PC-9 (cell line): ENCODE data around the gene SLC39A1. TPM values are rescaled to one million over a fixed set of nuclear protein-coding genes. Genes with fewer than 3 reads are reported as not detected.
A peak's percentile ranks its signal among the peaks of the same experiment; 100 is the strongest.

Experiments
- BruUV-seq: library from RNA; stranded (reverse); fragments of 400-500 nt; replicated peaks from 2 replicates; lab custom pipeline; 2021; lab: Mats Ljungman, UMichigan
- CTCF ChIA-PET: fragments of 300-600 bp; sonication (Branson Sonifier 250); formaldehyde crosslinking; loops from one replicate; lab custom pipeline; 2022; ENCODE audit warnings: antibody characterized with exemption; lab: Charles Lee
- POLR2A ChIA-PET: fragments of 300-600 bp; sonication (Branson Sonifier 250); formaldehyde crosslinking; loops from one replicate; lab custom pipeline; 2022; ENCODE audit warnings: antibody characterized with exemption; ENCODE audit not compliant: unreplicated experiment; lab: Charles Lee
- DNase-seq, 2 experiments: peaks; one replicate each; pipeline versions ENCODE4 v3.0.0 to v3.0.0-alpha.2; 2015 to 2022; ENCODE audit warnings: mixed read lengths in 1 of 2
- H2AFZ ChIP-seq: fragments of 200-600 bp; sonication (generic); 2 replicates; pipeline ENCODE4 v1.8.1; 2017; ENCODE audit warnings: antibody characterized with exemption
- H3F3A ChIP-seq: fragments of 200-600 bp; sonication (generic); 2 replicates; pipeline ENCODE4 v1.8.1; 2017; ENCODE audit warnings: antibody characterized with exemption, mild to moderate bottlenecking, low read depth; ENCODE audit not compliant: insufficient read depth
- H3K27ac ChIP-seq: fragments of 200-600 bp; sonication (generic); 2 replicates; pipeline ENCODE4 v1.6.1; 2016; ENCODE audit warnings: mixed run types
- H3K27me3 ChIP-seq: fragments of 200-600 bp; sonication (generic); 2 replicates; pipeline ENCODE4 v1.6.1; 2016; ENCODE audit warnings: low read depth, mixed run types; ENCODE audit not compliant: insufficient read depth
- H3K36me3 ChIP-seq: fragments of 200-600 bp; sonication (generic); 2 replicates; pipeline ENCODE4 v1.6.1; 2016; ENCODE audit warnings: low read depth, mixed run types
- H3K4me1 ChIP-seq: fragments of 200-600 bp; sonication (generic); replicated peaks from 2 replicates; pipeline ENCODE4 v1.6.1; 2016; ENCODE audit warnings: mixed run types; ENCODE audit not compliant: insufficient read depth
- H3K4me2 ChIP-seq: fragments of 200-600 bp; sonication (generic); 2 replicates; pipeline ENCODE4 v1.6.1; 2017; ENCODE audit warnings: mixed run types
- H3K4me3 ChIP-seq: fragments of 200-600 bp; sonication (generic); 2 replicates; pipeline ENCODE4 v1.6.1; 2016; ENCODE audit warnings: mixed run types
- H3K79me2 ChIP-seq: fragments of 200-600 bp; sonication (generic); 2 replicates; pipeline ENCODE4 v1.6.1; 2017; ENCODE audit warnings: low read depth, mixed run types
- H3K9me2 ChIP-seq: fragments of 200-600 bp; sonication (generic); 2 replicates; pipeline ENCODE4 v1.8.1; 2017; ENCODE audit warnings: mild to moderate bottlenecking; ENCODE audit not compliant: insufficient read depth
- H3K9me3 ChIP-seq: fragments of 200-600 bp; sonication (generic); 2 replicates; pipeline ENCODE4 v1.8.1; 2016; ENCODE audit warnings: low read depth; ENCODE audit not compliant: insufficient read depth
- H4K20me1 ChIP-seq: fragments of 200-600 bp; sonication (generic); 2 replicates; pipeline ENCODE4 v1.8.1; 2017; ENCODE audit not compliant: insufficient read depth
- EZH2 ChIP-seq: fragments of 200-600 bp; sonication (generic); IDR thresholded peaks from 2 replicates; pipeline ENCODE4 v1.8.0; 2017; ENCODE audit warnings: antibody characterized with exemption, low read depth
- intact Hi-C: fragments of 100-400 bp; cut with micrococcal nuclease; formaldehyde crosslinking; loops from one replicate; pipeline ENCODE4 v1.10.0; 2022; ENCODE audit not compliant: unreplicated experiment
- total RNA-seq: library from RNA; stranded (reverse); gene quantifications from 2 replicates; pipeline ENCODE4 v1.2.3, GENCODE V29; 2021
- TF ChIP-seq, protein P1 (sequence below): fragments of 200-600 bp; sonication (generic); conservative IDR thresholded peaks from 2 replicates; pipeline ENCODE4 v1.6.1; 2017; ENCODE audit warnings: mixed run types, antibody characterized with exemption, mild to moderate bottlenecking, moderate library complexity

SLC39A1 gene
- total RNA-seq, 1 experiment from 2014 or later: 141 TPM

GRCh38 chr1:153926405-153926804 lies 36.9 kb downstream of the SLC39A1 start:
- Histone ChIP-seq H3K4me2 (no peak overlapping the region), H3K79me2 (peaks cover 8% of the 10 kb centered on the region), H3K27ac (no peak overlapping the region), H3K4me1 (peaks cover 15% of the 10 kb centered on the region), H3K9me2 (no peaks in the 10 kb centered on the region), H2AFZ (no peak overlapping the region), H3K36me3 (no peaks in the 10 kb centered on the region), H3K9me3 (no peaks in the 10 kb centered on the region), H4K20me1 (peaks cover 6% of the 10 kb centered on the region; the same call in 1 of the 2 replicates), H3K27me3 (no peaks in the 10 kb centered on the region), H3F3A (peaks cover 18% of the 10 kb centered on the region; the same call in 1 of the 2 replicates), H3K4me3 (no peak overlapping the region)
- ChIA-PET CTCF (no interaction called here), POLR2A (interaction anchor here (0.6 kb wide), 1 partner anchor 330 kb away, joined by 3 read pairs; no protein-coding TSS in a partner anchor)
- TF ChIP-seq EZH2: no peak
- TF ChIP-seq, protein P1, sequence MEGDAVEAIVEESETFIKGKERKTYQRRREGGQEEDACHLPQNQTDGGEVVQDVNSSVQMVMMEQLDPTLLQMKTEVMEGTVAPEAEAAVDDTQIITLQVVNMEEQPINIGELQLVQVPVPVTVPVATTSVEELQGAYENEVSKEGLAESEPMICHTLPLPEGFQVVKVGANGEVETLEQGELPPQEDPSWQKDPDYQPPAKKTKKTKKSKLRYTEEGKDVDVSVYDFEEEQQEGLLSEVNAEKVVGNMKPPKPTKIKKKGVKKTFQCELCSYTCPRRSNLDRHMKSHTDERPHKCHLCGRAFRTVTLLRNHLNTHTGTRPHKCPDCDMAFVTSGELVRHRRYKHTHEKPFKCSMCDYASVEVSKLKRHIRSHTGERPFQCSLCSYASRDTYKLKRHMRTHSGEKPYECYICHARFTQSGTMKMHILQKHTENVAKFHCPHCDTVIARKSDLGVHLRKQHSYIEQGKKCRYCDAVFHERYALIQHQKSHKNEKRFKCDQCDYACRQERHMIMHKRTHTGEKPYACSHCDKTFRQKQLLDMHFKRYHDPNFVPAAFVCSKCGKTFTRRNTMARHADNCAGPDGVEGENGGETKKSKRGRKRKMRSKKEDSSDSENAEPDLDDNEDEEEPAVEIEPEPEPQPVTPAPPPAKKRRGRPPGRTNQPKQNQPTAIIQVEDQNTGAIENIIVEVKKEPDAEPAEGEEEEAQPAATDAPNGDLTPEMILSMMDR: no peak
- no peak for DNase-seq
- intact Hi-C loops: loop anchor here (10.0 kb wide), 1 partner anchor 122 kb away; no protein-coding TSS in a partner anchor
- no TSS peak for BruUV-seq

DNA sequence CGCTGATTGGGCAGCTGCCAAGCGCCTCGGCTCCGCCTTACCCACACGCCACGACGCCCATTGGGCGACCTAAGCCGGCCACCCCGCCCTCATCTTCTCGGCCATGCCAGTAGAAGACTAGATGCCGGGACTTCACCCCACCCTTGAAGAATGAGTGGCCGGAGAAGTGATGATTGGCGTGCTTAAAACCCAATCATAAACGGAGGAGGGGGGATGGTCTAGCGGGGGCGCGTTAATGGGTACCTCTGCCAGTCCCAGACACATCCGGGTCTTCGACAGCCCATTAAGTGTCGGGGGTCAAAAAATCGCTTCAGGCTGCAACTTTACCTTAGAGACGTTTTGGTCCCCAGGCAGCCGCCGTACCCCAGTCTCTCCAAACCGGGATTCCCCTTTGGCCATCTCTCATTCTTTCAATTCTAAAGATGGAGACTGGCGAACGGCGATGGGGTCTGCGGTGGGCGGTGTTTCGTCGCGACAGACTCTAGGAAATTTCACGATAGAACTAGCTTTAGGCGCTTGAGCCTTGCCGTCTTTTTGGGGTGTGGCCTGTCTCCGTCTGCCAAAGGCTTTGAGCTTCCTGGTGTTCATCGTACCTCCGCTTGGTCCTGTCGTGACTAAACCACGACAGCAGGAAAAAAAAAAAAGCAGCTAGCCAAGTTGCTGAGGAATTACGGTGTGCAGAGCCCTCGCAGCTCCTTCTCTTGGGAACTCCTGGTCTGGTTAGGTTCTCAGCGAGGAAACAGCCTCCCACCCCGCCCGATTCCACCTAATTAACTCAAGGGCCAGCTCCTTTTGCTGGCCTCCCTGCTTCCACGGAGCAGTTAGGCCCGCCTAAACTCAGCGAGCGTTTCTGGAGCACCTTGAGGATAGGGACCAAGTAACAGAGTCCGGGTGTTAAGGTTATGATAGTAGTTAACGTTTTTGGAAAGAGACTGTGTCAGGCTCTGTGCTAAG lies 40.1 kb downstream of the SLC39A1 start, which contains the start of gene GATAD2B:
Gene GATAD2B (minus strand): TSS at position 1 of the 954 bp plus-strand sequence. CDS start 94,625 bp downstream, outside the sequence.
- TSS peak; percentile 94 for BruUV-seq
- no peaks in the 10 kb centered on the region for H3K27me3 ChIP-seq
- H3K4me2 ChIP-seq: peak within 1 kb of the TSS; percentile 87
- DNase-seq: peak; percentile 99
- H3K4me3 ChIP-seq: peak within 1 kb of the TSS; percentile 75
- H3F3A ChIP-seq: peaks cover 15% of the 10 kb centered on the region; the same call in 1 of the 2 replicates
- no peaks in the 10 kb centered on the region for H3K9me3 ChIP-seq
- POLR2A ChIA-PET: interaction anchor here (0.5 to 0.7 kb wide), 7 partner anchors 12 to 355 kb away, joined by 3 to 15 read pairs (median 5); partner anchors contain the start of gene SLC39A1
- CTCF ChIA-PET: interaction anchor here (0.6 to 0.8 kb wide), 2 partner anchors 13 to 23 kb away, joined by 4 read pairs; no protein-coding TSS in a partner anchor
- TF ChIP-seq, protein P1: no peak
- TF ChIP-seq EZH2: no peak
- intact Hi-C loops: loop anchor here (1.0 to 10.0 kb wide), 2 partner anchors 35 to 118 kb away; partner anchors contain the start of gene CRTC2
- peaks cover 32% of the 10 kb centered on the region for H3K4me1 ChIP-seq
- no peaks in the 10 kb centered on the region; the same call in 1 of the 2 replicates for H3K36me3 ChIP-seq
- peaks cover 39% of the 10 kb centered on the region for H3K79me2 ChIP-seq
- peak within 1 kb of the TSS; percentile 76 for H3K27ac ChIP-seq
- H2AFZ ChIP-seq: peak within 1 kb of the TSS; percentile 86
- peaks cover 35% of the 10 kb centered on the region for H4K20me1 ChIP-seq
- no peaks in the 10 kb centered on the region for H3K9me2 ChIP-seq
